Neural progenitor cell (in vitro differentiated cells): ENCODE measurements around the gene TGOLN2.

Experiments
- CTCF ChIP-seq: fragments of 200-600 bp; sonication (generic); IDR thresholded peaks from 2 replicates; pipeline ENCODE4 v1.5.1; 2017; ENCODE audit warnings: antibody characterized with exemption, mild to moderate bottlenecking
- EZH2 ChIP-seq: fragments of 200-600 bp; sonication (generic); IDR thresholded peaks from 2 replicates; pipeline ENCODE4 v1.6.1; 2017; ENCODE audit warnings: antibody characterized with exemption, mild to moderate bottlenecking, moderate library complexity
- EZH2phosphoT487 ChIP-seq: fragments of 200-600 bp; sonication (generic); IDR thresholded peaks from 2 replicates; pipeline ENCODE4 v1.6.1; 2017; ENCODE audit warnings: antibody characterized with exemption

- no peak for TF ChIP-seq CTCF
- TF ChIP-seq EZH2phosphoT487 = no peak
- TF ChIP-seq EZH2 = no peak
Observed at GRCh38 chr2:85308201-85308600, 19.6 kb downstream of the TGOLN2 start.
